NCI-H748 (cell line): ENCODE measurements around the gene IQSEC2.

ENCODE experiments used
- DNase-seq: peaks from one replicate; lab custom pipeline; 2025; ENCODE audit not compliant: unreplicated experiment; lab: John Stamatoyannopoulos, UW

Gene IQSEC2

GRCh38 chrX:53249408-53250042, 31.9 kb downstream of the IQSEC2 start:
- DNase-seq = no peak

GRCh38 chrX:53247928-53248327, 33.5 kb downstream of the IQSEC2 start:
- no peak for DNase-seq

GRCh38 chrX:53246231-53246630, 35.2 kb downstream of the IQSEC2 start:
- no peak for DNase-seq

DNA sequence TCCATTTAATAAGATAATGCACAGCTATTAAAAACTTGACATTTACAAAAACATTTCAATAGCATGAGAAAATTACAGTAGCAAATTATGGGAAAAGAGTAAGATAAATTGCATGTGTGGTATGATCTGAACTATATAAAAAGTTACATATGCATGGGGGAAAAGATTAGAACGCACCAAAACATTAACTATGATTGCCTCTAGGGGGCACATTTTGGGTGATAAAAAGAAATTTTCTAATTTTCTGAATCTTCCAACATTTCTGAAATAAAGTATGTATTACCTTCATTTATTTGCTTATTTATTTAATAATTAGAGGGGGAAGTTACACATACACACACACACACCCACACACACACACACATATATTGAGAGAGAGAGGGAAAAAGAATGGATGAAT, 36.8 kb downstream of the IQSEC2 start:
- DNase-seq = no peak

- DNase-seq = no peak
Measured at GRCh38 chrX:53242310-53242709, 39.1 kb downstream of the IQSEC2 start.

DNA sequence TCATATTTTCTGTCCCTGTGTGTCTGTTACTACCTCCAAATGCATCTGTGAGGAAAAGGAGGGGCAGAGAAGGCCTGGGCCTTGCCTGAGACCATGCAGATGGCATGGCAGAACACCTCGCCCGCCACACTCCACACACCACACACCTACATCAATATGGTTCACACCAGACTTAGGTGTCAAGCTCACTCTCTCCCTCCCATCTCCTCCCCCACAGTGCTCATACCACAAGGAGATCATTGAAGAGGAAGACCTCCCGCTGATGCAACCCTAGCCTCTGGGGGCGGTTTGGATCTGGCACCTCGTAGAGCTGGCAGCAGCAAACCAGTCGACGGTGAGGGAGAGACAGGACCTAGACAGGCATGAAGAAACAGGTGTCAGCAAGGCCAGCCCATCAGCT, 39.8 kb downstream of the IQSEC2 start:
- DNase-seq = no peak

DNA sequence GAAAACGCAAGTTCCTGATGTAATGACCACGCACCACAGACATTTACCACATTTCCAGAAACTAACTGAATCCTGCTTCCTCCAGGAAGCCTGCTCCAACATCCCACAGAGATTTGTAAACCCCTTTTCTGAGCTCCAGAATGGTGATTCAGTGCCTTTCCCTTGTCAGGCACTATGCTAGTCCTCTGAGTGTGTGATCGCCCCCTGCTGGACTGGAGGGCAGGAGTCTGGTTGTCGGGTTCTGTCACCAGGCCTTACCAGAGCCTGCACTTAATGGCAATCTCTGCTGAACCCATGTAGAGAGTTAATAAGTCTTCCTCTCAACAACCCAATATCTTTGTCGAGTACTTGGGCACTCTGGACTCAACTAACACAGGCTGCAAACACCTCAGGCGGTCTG, 41.9 kb downstream of the IQSEC2 start:
- DNase-seq = peak; percentile 3

DNA sequence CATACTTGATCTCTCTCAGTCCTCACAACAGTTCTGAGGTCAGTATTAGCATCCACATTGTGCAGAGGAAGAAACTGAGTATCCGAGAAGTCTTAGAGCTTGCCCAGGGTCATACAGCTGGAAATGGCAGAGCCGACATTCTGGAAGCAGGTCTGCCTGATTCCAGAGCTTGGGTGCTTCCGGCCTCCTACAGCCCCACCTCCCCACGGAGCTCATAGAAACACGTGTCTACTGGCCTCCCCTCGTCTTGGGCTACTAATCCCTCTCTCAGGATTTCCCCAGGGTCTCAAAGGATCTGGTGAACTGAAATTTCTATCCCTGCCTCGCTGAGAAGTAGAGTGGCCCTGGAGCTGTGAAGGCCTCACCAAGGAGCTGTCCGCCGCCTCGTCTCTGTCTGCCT, 44.3 kb downstream of the IQSEC2 start:
- DNase-seq = no peak

- no peak for DNase-seq
Measured at GRCh38 chrX:53236025-53236679, 45.2 kb downstream of the IQSEC2 start.

DNA sequence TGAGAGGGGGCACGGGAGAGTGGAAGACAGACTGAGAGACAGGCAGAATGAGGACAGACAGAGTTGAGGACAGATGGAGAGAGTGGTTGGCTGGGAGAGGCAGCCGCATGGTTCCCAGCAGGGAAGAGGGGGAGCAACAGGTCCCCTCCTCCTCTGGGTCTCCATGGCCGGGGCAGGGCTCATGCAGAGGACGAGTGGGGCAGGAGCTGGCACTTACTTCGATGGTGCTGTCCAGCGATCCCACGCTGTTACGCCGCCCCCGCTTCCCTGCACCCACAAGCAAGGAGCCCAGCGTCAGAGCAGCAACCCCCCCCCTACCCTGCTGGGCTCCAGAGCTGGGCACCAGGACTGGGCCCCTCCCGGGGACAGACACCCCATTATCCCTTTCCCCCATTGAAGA, 45.8 kb downstream of the IQSEC2 start:
- DNase-seq = no peak

DNA sequence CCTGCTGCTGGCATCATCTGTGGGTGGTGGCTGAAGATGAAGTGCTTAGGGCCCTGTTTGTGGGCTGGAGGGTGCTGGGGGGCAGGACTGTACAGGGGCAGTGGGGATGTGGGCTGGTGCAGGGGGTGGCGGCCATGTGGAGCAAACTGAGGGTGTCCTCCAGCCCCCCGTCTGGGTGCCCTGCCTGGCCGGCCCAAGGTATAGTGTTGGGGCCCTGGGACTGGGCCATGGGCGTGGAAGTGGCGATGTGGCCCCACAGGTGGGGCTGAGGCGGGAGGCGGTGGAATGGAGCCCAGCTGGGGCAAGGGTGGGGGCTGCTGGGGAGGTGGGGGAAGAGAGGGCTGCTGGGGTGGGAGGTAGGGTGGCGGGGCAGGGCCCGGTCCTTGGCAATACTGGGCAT, 46.9 kb downstream of the IQSEC2 start:
- DNase-seq = no peak

DNA sequence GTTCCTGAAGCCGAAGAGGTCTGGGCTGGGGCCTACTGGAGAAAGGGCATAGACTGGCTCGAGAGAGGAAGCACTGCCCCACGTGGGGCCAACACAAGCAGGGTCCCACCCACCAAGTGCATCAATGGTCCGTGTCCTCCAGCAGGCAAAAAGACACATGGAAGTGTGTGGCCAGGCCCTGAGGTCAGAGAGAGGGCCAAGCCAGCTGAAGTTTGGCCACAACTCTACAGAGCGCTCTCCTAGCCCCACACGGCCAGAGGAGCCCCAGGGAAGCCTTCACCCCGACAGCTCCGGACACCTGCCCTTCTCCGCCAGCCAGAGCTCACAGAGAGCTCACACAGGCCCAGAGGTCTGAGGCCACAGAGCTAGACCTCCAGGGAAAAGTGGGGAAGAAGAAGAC, 47.8 kb downstream of the IQSEC2 start:
- no peak for DNase-seq

DNA sequence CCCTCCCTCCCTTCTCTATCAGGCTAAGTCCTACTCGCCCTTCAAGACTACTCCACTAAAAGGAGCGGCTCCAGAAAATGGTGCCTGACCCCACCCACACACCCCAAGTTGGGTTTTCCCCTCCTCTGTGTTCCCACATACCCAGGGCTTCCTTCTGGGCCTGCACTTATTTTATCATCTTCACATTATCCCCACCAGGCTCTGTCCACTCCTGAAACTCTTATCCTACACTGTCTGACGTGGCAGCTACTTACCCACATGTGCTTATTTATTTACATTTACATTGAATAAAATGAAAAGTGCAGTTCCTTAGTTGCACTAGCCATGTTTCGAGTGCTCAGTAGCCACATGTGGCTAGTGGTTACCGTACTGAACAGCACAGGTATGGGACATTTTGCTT, 51.3 kb downstream of the IQSEC2 start:
- no peak for DNase-seq

DNA sequence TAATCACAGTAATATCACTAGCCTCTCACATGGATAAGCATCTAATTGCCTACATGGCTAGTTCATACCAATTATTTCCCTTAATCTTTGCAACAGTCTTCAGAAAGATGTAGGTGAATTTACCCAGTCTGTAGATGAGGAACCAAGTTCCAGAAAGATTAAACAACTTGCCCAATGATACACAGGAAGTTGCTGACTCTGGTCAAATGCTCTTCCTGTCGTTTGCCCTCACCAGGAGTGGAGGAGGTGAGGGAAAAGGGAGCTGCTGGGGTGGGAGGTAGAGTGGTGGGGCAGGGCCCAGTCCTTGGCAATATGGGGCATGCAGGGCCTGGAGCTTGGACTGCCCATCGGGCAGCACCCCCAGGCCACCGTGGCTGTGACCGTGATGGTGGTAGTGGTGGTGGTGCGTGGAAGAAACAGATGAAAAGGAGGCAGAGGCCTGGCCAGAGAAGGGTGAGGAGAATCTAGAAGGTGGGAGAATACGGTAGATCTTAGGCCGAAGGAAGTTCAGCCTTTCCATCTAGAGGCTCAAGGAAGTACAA, 54.1 kb downstream of the IQSEC2 start:
- DNase-seq = no peak

DNA sequence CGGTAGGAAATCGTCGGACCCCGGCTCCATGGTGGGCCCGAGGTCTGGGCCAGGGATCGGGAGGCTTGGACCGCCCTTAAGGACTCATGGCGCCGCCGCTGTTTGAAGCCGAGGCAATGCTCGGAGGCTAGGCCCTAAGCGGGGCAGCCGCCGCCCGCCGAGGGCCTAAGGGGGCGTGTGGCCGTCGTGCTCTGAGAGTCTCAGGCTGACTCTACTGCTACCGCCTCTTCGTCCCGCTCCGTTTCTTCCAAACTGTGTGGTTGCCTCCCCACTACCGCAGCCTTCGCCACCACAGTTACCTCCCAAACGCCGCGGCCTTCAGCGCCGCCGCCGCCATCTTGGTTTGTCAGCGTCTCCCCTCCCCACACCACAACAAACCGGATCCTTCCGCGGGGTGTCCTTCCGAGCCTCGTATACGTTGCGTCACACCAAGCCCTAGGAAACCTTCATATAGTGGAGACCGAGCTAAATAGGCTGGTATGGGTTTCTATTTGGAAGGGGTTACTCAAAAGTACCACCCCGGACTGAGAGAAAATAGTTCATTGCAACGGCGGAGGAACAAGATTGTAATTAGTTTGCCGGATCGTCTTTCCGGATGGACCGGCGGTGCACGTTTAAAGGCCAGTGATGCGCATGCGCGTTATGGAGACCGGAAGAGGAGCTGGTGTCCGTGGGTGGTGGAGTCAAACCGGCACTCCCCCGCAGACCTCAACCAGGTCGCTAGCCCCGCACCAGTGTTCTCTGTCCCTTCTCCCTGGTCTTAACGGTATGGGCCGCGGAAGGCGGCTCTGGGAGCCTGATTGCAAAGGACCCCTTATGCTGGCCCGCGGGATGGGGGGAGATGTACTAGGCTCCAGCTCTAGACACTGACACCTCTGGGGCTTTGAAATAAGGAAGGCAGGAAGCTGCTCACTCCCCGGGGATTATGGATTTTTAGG, 56.3 kb downstream of the IQSEC2 start, which contains the start of gene KDM5C:
KDM5C (minus strand) TSS at position 348 of the 938 bp plus-strand sequence; CDS start at position 30, 318 bp downstream.
- peak; percentile 94 for DNase-seq

DNA sequence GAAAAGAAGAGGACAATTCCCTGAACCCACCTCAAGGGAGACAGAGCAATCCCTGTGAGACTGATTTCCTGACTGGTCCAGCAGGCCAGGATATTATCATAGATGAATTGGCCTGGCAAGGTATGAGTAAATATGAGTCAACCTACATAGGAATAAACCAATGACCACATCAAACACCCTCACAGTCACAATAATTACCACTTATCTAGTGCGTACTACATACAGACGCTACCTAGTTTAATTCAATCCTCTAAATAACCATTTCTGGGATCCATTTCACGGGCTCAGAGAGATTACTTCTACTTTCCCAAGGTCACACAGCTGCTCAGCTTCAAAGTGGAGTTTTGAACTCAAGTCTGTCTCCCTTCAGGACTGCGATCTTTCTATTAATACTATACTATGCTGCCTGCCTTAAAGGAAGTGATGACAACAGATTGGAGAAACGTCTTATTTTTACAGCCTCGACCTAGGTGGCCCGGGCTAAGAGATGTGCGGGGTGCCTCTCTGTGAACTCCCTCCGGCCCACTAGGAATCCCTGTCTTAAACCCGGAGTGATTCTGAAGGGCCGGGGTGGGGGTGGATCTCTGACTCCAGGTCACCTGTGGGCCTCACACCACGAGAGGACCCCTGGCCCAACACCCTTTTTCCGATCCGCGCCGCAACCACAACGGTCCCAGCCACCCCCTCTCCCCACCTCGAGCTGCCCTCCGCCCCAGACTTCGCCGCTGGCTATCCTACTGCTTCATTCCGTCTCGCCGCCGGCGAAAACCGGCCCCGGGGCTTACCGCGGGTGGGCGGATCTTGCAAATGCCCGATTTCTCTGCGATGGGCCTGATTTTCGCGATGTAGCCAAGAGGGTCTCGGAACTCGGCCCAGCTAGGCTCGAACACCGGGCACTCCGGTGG, 57.2 kb downstream of the IQSEC2 start:
- peak; percentile 1 for DNase-seq

DNA sequence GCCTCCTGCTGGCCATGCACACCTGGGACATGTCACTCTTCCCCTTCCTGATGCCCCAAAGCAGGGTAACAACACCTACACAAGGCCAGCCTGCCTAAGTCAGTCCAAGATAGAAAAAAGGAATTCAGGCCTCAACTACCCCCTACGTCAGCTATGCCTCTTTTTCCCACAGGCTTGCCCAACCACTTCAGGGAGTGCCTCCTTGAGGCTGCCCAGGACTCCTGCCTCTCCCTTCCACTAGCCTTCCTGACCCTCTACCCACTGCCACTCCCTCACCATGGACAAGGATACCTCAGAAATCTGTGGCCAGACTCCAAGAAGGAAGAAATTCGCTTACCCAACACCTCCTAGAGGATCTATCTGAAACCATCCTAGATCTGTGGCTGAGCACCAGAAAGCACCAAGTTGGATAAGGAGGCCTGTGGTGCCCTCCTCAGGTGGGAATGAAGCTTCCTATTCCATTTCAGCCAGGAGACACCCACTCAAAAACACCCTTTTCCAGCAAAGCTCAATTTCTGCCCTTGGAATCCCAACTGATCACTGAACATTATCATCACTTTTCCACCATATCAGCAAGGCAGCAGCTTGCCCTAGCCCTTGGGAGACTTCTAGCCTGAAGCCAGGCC, 58.2 kb downstream of the IQSEC2 start:
- DNase-seq = no peak
